Parathyroid adenoma (tissue), 2 donors: ENCODE measurements around the gene NOL4L.
A peak's percentile ranks its signal among the peaks of the same experiment; 100 is the strongest.

ENCODE experiments used
- H2AFZ ChIP-seq: fragments of 300-600 bp; sonication (generic); one replicate; pipeline ENCODE4 v1.7.0; 2017; ENCODE audit warnings: antibody characterized with exemption, mild to moderate bottlenecking
- H3K27ac ChIP-seq: fragments of 300-600 bp; sonication (generic); one replicate; pipeline ENCODE4 v1.7.0; 2017
- H3K27me3 ChIP-seq: fragments of 300-600 bp; sonication (generic); one replicate; pipeline ENCODE4 v1.7.0; 2017; ENCODE audit warnings: low read length; ENCODE audit not compliant: control insufficient read depth, insufficient read depth
- H3K36me3 ChIP-seq: fragments of 300-600 bp; sonication (generic); one replicate; pipeline ENCODE4 v1.7.0; 2017; ENCODE audit warnings: low read length; ENCODE audit not compliant: control insufficient read depth, insufficient read depth
- H3K4me1 ChIP-seq: fragments of 300-600 bp; sonication (generic); one replicate; pipeline ENCODE4 v1.7.0; 2017; ENCODE audit warnings: control low read depth
- H3K4me2 ChIP-seq: fragments of 300-600 bp; sonication (generic); one replicate; pipeline ENCODE4 v1.7.0; 2017; ENCODE audit warnings: low read length
- H3K4me3 ChIP-seq: fragments of 300-600 bp; sonication (generic); one replicate; pipeline ENCODE4 v1.7.0; 2017; ENCODE audit warnings: low read depth, low read length
- H3K79me2 ChIP-seq: fragments of 300-600 bp; sonication (generic); one replicate; pipeline ENCODE4 v1.7.0; 2017; ENCODE audit warnings: control low read depth
- H3K9ac ChIP-seq: fragments of 300-600 bp; sonication (generic); one replicate; pipeline ENCODE4 v1.7.0; 2017; ENCODE audit warnings: mild to moderate bottlenecking
- H3K9me3 ChIP-seq: fragments of 300-600 bp; sonication (generic); one replicate; pipeline ENCODE4 v1.7.0; 2017; ENCODE audit warnings: low read length; ENCODE audit not compliant: control insufficient read depth
- TF ChIP-seq, protein P1 (sequence below): fragments of 300-600 bp; sonication (generic); IDR thresholded peaks from one replicate; pipeline ENCODE4 v1.7.0; 2017; ENCODE audit warnings: antibody characterized with exemption, mild to moderate bottlenecking
- donor health status: primary hyperparathyroidism.

NOL4L gene

DNA sequence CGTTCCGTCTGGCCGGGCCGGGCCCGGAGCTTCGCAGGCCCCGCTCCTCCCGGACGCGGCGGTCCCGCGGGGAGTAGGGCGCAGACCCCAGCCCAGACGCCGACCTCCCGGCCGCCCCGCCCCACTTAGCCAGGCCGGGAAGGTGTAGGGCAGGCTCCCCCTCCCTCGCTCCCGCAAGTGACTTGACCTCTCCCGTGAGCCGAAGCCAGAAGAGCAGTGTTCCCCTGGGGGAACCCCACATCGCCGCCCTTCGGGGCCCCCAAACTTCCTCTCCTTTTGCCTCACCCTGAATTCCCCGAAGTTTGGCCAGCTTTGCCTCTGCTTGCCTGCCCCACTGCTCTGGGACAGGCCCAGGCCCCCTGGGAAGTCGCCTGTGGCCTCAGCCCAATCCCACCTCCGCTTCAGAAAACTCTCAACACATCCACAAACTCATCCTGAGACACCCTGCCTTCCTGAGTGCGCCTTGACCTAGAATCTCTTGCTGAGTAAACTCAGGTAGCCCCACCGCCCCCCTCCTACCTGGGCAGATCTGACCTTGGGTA is 524 bp upstream of the NOL4L start:
- H3K27me3 ChIP-seq, result no peaks in the 10 kb centered on the region
- H3K79me2 ChIP-seq, result no peaks in the 10 kb centered on the region
- no peaks in the 10 kb centered on the region for H3K9me3 ChIP-seq
- H3K9ac ChIP-seq, result no peak overlapping the region
- H3K36me3 ChIP-seq, result no peaks in the 10 kb centered on the region
- no peak overlapping the region for H3K4me2 ChIP-seq
- no peak overlapping the region for H3K4me3 ChIP-seq
- H2AFZ ChIP-seq, result no peak overlapping the region
- TF ChIP-seq, protein P1, sequence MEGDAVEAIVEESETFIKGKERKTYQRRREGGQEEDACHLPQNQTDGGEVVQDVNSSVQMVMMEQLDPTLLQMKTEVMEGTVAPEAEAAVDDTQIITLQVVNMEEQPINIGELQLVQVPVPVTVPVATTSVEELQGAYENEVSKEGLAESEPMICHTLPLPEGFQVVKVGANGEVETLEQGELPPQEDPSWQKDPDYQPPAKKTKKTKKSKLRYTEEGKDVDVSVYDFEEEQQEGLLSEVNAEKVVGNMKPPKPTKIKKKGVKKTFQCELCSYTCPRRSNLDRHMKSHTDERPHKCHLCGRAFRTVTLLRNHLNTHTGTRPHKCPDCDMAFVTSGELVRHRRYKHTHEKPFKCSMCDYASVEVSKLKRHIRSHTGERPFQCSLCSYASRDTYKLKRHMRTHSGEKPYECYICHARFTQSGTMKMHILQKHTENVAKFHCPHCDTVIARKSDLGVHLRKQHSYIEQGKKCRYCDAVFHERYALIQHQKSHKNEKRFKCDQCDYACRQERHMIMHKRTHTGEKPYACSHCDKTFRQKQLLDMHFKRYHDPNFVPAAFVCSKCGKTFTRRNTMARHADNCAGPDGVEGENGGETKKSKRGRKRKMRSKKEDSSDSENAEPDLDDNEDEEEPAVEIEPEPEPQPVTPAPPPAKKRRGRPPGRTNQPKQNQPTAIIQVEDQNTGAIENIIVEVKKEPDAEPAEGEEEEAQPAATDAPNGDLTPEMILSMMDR, result no peak
- H3K27ac ChIP-seq, result no peak overlapping the region
- peaks cover 18% of the 10 kb centered on the region for H3K4me1 ChIP-seq

DNA sequence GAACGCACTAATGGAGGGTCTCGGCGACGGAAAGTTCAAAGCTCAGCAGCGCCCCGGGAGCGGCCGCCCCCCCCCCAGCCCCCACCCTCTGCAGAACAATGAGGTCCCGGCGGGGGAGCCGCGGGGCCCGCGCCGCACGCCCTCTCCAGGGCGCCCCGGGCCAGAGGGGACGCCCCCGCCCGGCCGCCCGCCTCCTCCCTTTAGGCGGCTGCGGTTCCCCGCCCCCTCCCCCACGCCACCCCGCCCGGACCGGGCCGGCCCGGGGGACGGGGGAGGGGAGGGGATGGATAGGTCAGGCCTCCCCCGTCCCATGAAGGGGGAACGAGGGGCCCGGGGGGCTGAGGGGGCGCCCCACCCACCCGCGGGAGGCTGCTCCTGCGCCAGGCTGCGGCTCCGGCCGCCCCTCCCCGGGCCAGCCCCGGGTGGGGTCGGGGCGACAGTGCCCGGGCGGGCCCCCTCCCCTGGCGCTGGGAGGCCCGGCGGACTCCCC is 1.5 kb downstream of the NOL4L start:
- Histone ChIP-seq H3K9me3 (no peaks in the 10 kb centered on the region), H3K27me3 (no peaks in the 10 kb centered on the region), H3K36me3 (no peaks in the 10 kb centered on the region), H3K9ac (no peak overlapping the region), H3K79me2 (no peaks in the 10 kb centered on the region), H3K4me3 (no peak overlapping the region), H3K4me1 (peaks cover 18% of the 10 kb centered on the region), H3K27ac (no peak overlapping the region), H3K4me2 (peak overlapping the region; percentile 38), H2AFZ (no peak overlapping the region)
- TF ChIP-seq, protein P1, result no peak

- TF ChIP-seq, protein P1, result no peak
- Histone ChIP-seq H3K4me1 (peaks cover 18% of the 10 kb centered on the region), H3K79me2 (no peaks in the 10 kb centered on the region), H3K27ac (peak overlapping the region; percentile 24), H3K36me3 (no peaks in the 10 kb centered on the region), H2AFZ (peak overlapping the region; percentile 56), H3K9ac (no peak overlapping the region), H3K27me3 (no peaks in the 10 kb centered on the region), H3K4me3 (no peak overlapping the region), H3K9me3 (no peaks in the 10 kb centered on the region), H3K4me2 (peak overlapping the region; percentile 66)
These were observed 2.2 kb downstream of the NOL4L start for GRCh38 chr20:32582659-32583580.

GRCh38 chr20:32581839-32582658 is 3.1 kb downstream of the NOL4L start:
- peak overlapping the region; percentile 74 for H3K27ac ChIP-seq
- no peak overlapping the region for H3K4me3 ChIP-seq

More at GRCh38 chr20:32581839-32582658, 3.1 kb downstream of the NOL4L start:
- H3K9me3 ChIP-seq, result no peaks in the 10 kb centered on the region
- no peak overlapping the region for H3K9ac ChIP-seq
- peaks cover 18% of the 10 kb centered on the region for H3K4me1 ChIP-seq
- H3K36me3 ChIP-seq, result no peaks in the 10 kb centered on the region
- H3K4me2 ChIP-seq, result no peak overlapping the region
- H3K79me2 ChIP-seq, result no peaks in the 10 kb centered on the region
- H3K27me3 ChIP-seq, result no peaks in the 10 kb centered on the region
- peak overlapping the region; percentile 68 for H2AFZ ChIP-seq
- TF ChIP-seq, protein P1, result no peak
